ENCODE measurements around the gene SVOPL.

SVOPL gene

DNA sequence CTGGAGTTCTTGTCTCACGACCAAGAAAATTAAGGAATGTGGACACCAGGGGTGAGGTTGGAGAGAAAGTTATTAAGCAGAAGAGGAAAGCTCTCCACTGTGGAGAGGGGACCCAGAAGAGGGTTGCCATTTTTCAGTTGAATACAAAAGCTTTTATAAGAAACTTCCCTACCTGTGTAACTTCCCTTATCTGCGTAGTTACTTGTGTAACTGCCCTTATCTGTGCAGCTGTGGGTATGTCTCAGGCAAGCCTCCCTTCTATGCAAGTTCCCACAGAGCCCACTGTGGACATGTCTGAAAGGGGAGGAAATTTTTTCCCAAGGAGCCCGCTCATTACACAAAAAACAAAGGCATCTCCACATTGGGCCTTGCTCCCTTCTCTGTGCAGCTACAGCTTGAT is 94.9 kb downstream of the SVOPL start:
- Histone ChIP-seq H3K4me3 (ENCODE audit: low read depth, low read length) (no peak overlapping the region), H3K27ac (no peak overlapping the region), H3K9me3 (ENCODE audit: control insufficient read depth, low read length) (no peaks in the 10 kb centered on the region), H3K36me3 (ENCODE audit: control insufficient read depth, insufficient read depth, low read length) (no peaks in the 10 kb centered on the region), H3K27me3 (ENCODE audit: control insufficient read depth, insufficient read depth, low read length) (no peaks in the 10 kb centered on the region), H3K79me2 (no peaks in the 10 kb centered on the region), H3K4me2 (ENCODE audit: low read length) (no peak overlapping the region), H3K9ac (no peak overlapping the region), H2AFZ (no peak overlapping the region), H3K4me1 (no peaks in the 10 kb centered on the region)
- TF ChIP-seq, protein P1, sequence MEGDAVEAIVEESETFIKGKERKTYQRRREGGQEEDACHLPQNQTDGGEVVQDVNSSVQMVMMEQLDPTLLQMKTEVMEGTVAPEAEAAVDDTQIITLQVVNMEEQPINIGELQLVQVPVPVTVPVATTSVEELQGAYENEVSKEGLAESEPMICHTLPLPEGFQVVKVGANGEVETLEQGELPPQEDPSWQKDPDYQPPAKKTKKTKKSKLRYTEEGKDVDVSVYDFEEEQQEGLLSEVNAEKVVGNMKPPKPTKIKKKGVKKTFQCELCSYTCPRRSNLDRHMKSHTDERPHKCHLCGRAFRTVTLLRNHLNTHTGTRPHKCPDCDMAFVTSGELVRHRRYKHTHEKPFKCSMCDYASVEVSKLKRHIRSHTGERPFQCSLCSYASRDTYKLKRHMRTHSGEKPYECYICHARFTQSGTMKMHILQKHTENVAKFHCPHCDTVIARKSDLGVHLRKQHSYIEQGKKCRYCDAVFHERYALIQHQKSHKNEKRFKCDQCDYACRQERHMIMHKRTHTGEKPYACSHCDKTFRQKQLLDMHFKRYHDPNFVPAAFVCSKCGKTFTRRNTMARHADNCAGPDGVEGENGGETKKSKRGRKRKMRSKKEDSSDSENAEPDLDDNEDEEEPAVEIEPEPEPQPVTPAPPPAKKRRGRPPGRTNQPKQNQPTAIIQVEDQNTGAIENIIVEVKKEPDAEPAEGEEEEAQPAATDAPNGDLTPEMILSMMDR (IDR thresholded peaks at IDR 0.05): no peak

DNA sequence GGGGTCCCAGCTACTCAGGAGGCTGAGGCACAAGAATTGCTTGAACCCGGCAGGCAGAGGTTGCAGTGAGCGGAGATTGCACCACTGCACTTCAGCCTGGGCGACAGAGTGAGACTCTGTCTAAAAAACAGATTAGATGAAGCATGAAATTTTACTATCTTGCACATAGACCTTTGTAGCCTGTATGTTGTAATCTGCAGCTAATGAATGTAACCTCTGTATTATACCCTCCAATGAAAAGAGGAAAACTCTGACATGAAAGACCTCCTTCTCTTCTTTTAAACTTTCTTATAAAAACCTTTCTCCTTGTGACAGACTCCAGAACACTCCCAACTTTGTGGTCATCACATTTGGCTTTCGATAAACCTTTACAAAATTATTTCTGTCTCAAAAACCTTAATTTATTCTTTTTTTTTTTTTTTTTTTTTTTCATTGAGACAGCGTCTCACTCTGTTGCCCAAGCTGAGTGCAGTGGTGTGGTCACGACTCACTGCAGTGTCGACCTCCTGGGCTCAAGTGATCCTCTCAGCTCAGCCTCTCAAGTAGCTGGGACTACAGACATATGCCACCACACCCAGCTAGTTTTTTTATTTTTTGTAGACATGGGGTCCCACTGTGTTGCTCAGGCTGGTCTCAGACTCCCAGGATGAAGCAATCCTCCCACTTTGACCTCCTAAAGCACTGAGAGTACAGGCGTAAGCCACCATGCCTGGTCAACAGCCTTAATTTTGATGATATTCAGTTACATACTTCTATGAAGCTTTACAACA is 97.4 kb downstream of the SVOPL start:
- Histone ChIP-seq H3K9ac (no peak overlapping the region), H3K36me3 (ENCODE audit: control insufficient read depth, insufficient read depth, low read length) (no peaks in the 10 kb centered on the region), H3K27ac (no peak overlapping the region), H3K4me2 (ENCODE audit: low read length) (no peak overlapping the region), H3K4me3 (ENCODE audit: low read depth, low read length) (no peak overlapping the region), H2AFZ (no peak overlapping the region), H3K27me3 (ENCODE audit: control insufficient read depth, insufficient read depth, low read length) (no peaks in the 10 kb centered on the region), H3K79me2 (no peaks in the 10 kb centered on the region), H3K4me1 (no peaks in the 10 kb centered on the region), H3K9me3 (ENCODE audit: control insufficient read depth, low read length) (no peaks in the 10 kb centered on the region)
- TF ChIP-seq, protein P1 (IDR thresholded peaks at IDR 0.05): no peak

DNA sequence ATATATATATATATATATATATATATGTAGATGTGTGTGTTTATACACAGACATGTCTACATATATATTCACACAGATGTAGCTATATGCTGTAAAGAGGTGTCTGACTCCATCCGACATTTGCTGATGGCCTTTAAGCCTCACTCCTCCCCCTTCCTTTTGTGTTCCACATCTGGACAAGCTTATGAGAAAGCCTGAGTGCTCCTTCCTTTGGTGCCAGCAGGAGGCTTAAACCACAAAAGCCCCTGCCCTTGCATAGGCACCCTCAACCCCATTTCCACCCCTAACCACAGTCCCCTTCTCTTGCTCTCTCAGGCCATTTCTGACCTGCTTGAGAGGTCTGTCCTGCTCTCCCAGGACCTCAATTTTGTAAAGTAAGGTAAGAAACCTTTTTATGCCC is 98.7 kb downstream of the SVOPL start:
- Histone ChIP-seq H3K4me2 (ENCODE audit: low read length) (no peak overlapping the region), H3K4me3 (ENCODE audit: low read depth, low read length) (no peak overlapping the region), H3K36me3 (ENCODE audit: control insufficient read depth, insufficient read depth, low read length) (no peaks in the 10 kb centered on the region), H3K9me3 (ENCODE audit: control insufficient read depth, low read length) (no peaks in the 10 kb centered on the region), H3K79me2 (no peaks in the 10 kb centered on the region), H3K9ac (no peak overlapping the region), H3K27me3 (ENCODE audit: control insufficient read depth, insufficient read depth, low read length) (no peaks in the 10 kb centered on the region), H2AFZ (no peak overlapping the region), H3K27ac (no peak overlapping the region), H3K4me1 (no peaks in the 10 kb centered on the region)
- TF ChIP-seq, protein P1 (IDR thresholded peaks at IDR 0.05): no peak

DNA sequence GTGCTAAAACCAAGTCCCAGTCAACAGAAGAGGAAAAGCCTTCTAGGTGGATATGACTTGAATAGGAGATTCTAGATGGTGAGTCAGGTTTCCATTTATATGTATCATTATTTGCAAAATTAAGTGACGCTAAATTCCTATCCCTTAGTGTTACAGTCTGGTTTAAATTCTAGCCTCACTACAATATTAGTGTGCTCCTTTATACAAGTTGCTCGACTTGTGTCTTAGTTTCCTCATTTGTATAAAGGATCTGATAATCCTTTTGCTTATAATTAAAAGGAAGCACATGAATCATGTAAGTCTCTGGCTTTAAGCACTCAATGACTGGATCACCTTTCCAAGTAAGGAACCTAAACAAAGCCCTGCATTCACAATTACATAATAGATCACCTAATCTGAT is 105.7 kb downstream of the SVOPL start:
- H2AFZ ChIP-seq: no peak overlapping the region
- H3K27ac ChIP-seq: no peak overlapping the region
- TF ChIP-seq, protein P1 (IDR thresholded peaks at IDR 0.05): no peak
- no peaks in the 10 kb centered on the region for H3K27me3 ChIP-seq (ENCODE audit: control insufficient read depth, insufficient read depth, low read length)
- H3K9me3 ChIP-seq (ENCODE audit: control insufficient read depth, low read length): no peaks in the 10 kb centered on the region
- no peaks in the 10 kb centered on the region for H3K36me3 ChIP-seq (ENCODE audit: control insufficient read depth, insufficient read depth, low read length)
- no peak overlapping the region for H3K9ac ChIP-seq
- no peak overlapping the region for H3K4me2 ChIP-seq (ENCODE audit: low read length)
- no peaks in the 10 kb centered on the region for H3K4me1 ChIP-seq
- no peak overlapping the region for H3K4me3 ChIP-seq (ENCODE audit: low read depth, low read length)
- no peaks in the 10 kb centered on the region for H3K79me2 ChIP-seq

DNA sequence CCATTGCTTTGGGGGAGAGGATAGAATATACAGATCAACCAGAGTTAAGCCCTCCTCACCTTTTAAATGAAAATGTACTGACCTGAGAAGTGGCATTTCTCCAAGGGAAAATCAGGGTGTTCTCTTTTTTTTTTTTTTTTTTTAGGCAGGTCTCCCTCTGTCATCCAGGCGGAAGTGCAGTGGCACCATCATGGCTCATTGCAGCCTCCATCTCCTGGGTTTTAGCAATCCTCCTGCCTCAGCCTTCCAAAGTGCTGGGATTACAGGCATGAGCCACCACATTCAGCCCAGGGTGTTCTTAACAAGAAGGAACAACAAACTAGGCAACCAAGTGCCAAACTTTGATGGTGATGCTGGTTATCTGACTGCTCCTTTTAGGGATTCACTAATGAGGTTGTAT is 111.0 kb downstream of the SVOPL start:
- TF ChIP-seq, protein P1 (IDR thresholded peaks at IDR 0.05): no peak
- Histone ChIP-seq H3K9ac (no peak overlapping the region), H3K27me3 (ENCODE audit: control insufficient read depth, insufficient read depth, low read length) (no peaks in the 10 kb centered on the region), H3K4me3 (ENCODE audit: low read depth, low read length) (no peak overlapping the region), H3K9me3 (ENCODE audit: control insufficient read depth, low read length) (no peaks in the 10 kb centered on the region), H3K4me2 (ENCODE audit: low read length) (no peak overlapping the region), H3K27ac (no peak overlapping the region), H3K36me3 (ENCODE audit: control insufficient read depth, insufficient read depth, low read length) (no peaks in the 10 kb centered on the region), H3K4me1 (peaks cover 4% of the 10 kb centered on the region), H2AFZ (no peak overlapping the region), H3K79me2 (no peaks in the 10 kb centered on the region)
